HG03064 (cell line): ENCODE measurements around the gene STRA6.
"Not testable (repeated sequence)": the region's sequence is repeated elsewhere in the genome, so short reads cannot be mapped to it uniquely, and the experiment has no call there.

Source experiments
- ATAC-seq: cut with Tn5 transposase; IDR thresholded peaks from one replicate; pipeline ENCODE4 v1.9.1; 2021; ENCODE audit warnings: low read depth; ENCODE audit not compliant: unreplicated experiment

The STRA6 gene

GRCh38 chr15:74170875-74171578, 31.6 kb downstream of the STRA6 start:
- ATAC-seq, result no peak

GRCh38 chr15:74170071-74170844, 32.3 kb downstream of the STRA6 start:
- ATAC-seq, result no peak

- ATAC-seq, result no peak
Measured at GRCh38 chr15:74168711-74169126, 33.9 kb downstream of the STRA6 start.

GRCh38 chr15:74167891-74168331, 34.7 kb downstream of the STRA6 start:
- no peak for ATAC-seq

- ATAC-seq, result no peak
Measured at GRCh38 chr15:74165461-74165860, 37.1 kb downstream of the STRA6 start.

- not testable (repeated sequence) for ATAC-seq
Measured at GRCh38 chr15:74162195-74162536, 40.4 kb downstream of the STRA6 start.

GRCh38 chr15:74160390-74160789, 42.2 kb downstream of the STRA6 start:
- not testable (repeated sequence) for ATAC-seq

- ATAC-seq, result no peak
Measured at GRCh38 chr15:74159773-74160172, 42.8 kb downstream of the STRA6 start.

- ATAC-seq, result peak; percentile 65
Measured at GRCh38 chr15:74158855-74159650, 43.5 kb downstream of the STRA6 start.

GRCh38 chr15:74157868-74158827, 44.4 kb downstream of the STRA6 start:
- ATAC-seq, result no peak

- ATAC-seq, result no peak
Measured at GRCh38 chr15:74156678-74157411, 45.7 kb downstream of the STRA6 start.

GRCh38 chr15:74155766-74156417, 46.7 kb downstream of the STRA6 start:
- ATAC-seq, result no peak

- no peak for ATAC-seq
Measured at GRCh38 chr15:74147051-74147450, 55.5 kb downstream of the STRA6 start.

GRCh38 chr15:74146277-74146800, 56.2 kb downstream of the STRA6 start:
- no peak for ATAC-seq

- ATAC-seq, result no peak
Measured at GRCh38 chr15:74144153-74144775, 58.3 kb downstream of the STRA6 start.

- no peak for ATAC-seq
Measured at GRCh38 chr15:74141591-74141990, 61.0 kb downstream of the STRA6 start.

GRCh38 chr15:74138642-74139041, 63.9 kb downstream of the STRA6 start:
- no peak for ATAC-seq

GRCh38 chr15:74137537-74137894, 65.1 kb downstream of the STRA6 start:
- ATAC-seq, result no peak
